ENCODE results near the gene ZNF423. TPM values are rescaled to one million over a fixed set of nuclear protein-coding genes. Genes with fewer than 3 reads are reported as not detected.

The ZNF423 gene
- total and polyA plus RNA-seq, 2 of the 13 experiments (the other 11 are each of a cell fraction or from before 2014, with no cell fraction given) = 0.07 to 0.31 TPM

GRCh38 chr16:49550666-49551065 lies 305.2 kb downstream of the ZNF423 start (continued):
- TF ChIP-seq POGK (CRISPR knock-in tag; conservative IDR thresholded peaks at IDR 0.05) = no peak
- TF ChIP-seq HDAC6 (IDR thresholded peaks at IDR 0.05; ENCODE audit: low read depth, low read length) = no peak
- no peak for TF ChIP-seq ZNF12 (CRISPR knock-in tag; IDR thresholded peaks at IDR 0.05)
- no peak for TF ChIP-seq ATF1 (CRISPR knock-in tag; IDR thresholded peaks at IDR 0.05)
- TF ChIP-seq ZBTB8A (CRISPR knock-in tag; IDR thresholded peaks at IDR 0.05; ENCODE audit: borderline replicate concordance, low read depth) = no peak
- TF ChIP-seq IKZF4 (CRISPR knock-in tag; IDR thresholded peaks at IDR 0.05; ENCODE audit: borderline replicate concordance, low read depth, not compliant biosample characterization) = no peak
- no peak for TF ChIP-seq CREBL2 (CRISPR knock-in tag; IDR thresholded peaks at IDR 0.05; ENCODE audit: borderline replicate concordance)
- TF ChIP-seq DR1 (CRISPR knock-in tag; IDR thresholded peaks at IDR 0.05) = no peak
- no peak for TF ChIP-seq PLRG1 (conservative IDR thresholded peaks at IDR 0.05)
- TF ChIP-seq TRAFD1 (CRISPR knock-in tag; IDR thresholded peaks at IDR 0.05; ENCODE audit: borderline replicate concordance) = no peak

GRCh38 chr16:49550140-49550539 lies 305.8 kb downstream of the ZNF423 start:
- TF ChIP-seq MNT (IDR thresholded peaks at IDR 0.05) = peak; percentile 87
- TF ChIP-seq KDM1A (CRISPR knock-in tag; IDR thresholded peaks at IDR 0.05) = no peak
- no peak for TF ChIP-seq POGK (CRISPR knock-in tag; conservative IDR thresholded peaks at IDR 0.05)
- TF ChIP-seq FOXJ3 (CRISPR knock-in tag; IDR thresholded peaks at IDR 0.05; ENCODE audit: borderline replicate concordance) = no peak
- no peak for TF ChIP-seq SP4 (CRISPR knock-in tag; IDR thresholded peaks at IDR 0.05)
- no peaks in the 10 kb centered on the region for H3K9me3 ChIP-seq (ENCODE audit: low read length)
- H3K4me2 ChIP-seq (ENCODE audit: low read depth, low read length) = no peak overlapping the region
- CTCF ChIA-PET (ENCODE audit: low intra/inter-chr PET ratio, low total read pairs) = no interaction called here
- 15% methylated on average over 5 of the region's 5 CpGs for WGBS (ENCODE audit: low lambda C conversion rate)
- no peak overlapping the region for H3K27ac ChIP-seq (ENCODE audit: extremely low read length, insufficient read depth, low read length)
- DNase-seq (ENCODE audit: low spot score) (no peak), FAIRE-seq (no peak), ATAC-seq (no peak)
- no peak overlapping the region for H2AFZ ChIP-seq (ENCODE audit: low read length)
- no peaks in the 10 kb centered on the region for H3K36me3 ChIP-seq (replicated peaks in 1 of 2; ENCODE audit: control insufficient read depth in 1 of 2, insufficient read depth in 2 of 2, low read length in 2 of 2)
- POLR2A ChIA-PET = no interaction called here
- no peak overlapping the region for H3K9ac ChIP-seq (ENCODE audit: insufficient read depth, low read depth, low read length)
- H3K4me1 ChIP-seq (ENCODE audit: insufficient read depth, low read length) = no peaks in the 10 kb centered on the region
- in situ Hi-C loops (cut with HindIII; ENCODE audit: extremely low pct_ligation_motif_present, low pct_unique_long_range_greater_than_20kb) = no loop called here
- intact Hi-C loops (cut with micrococcal nuclease; ENCODE audit: unreplicated experiment) = no loop called here
- no TSS peak for BruUV-seq (replicated peaks)
- no peaks in the 10 kb centered on the region for H3K79me2 ChIP-seq (ENCODE audit: insufficient read depth, low read length)
- H3K4me3 ChIP-seq (replicated peaks in 1 of 3; ENCODE audit: insufficient read depth in 1 of 3, low read depth in 2 of 3, low read length in 3 of 3) = no peak overlapping the region
- H4K20me1 ChIP-seq (ENCODE audit: insufficient read depth, low read length) = no peaks in the 10 kb centered on the region
- H3K27me3 ChIP-seq (ENCODE audit: control insufficient read depth in 1 of 2, insufficient read depth in 2 of 2, low read length in 2 of 2) = peaks cover 2 to 14% of the 10 kb centered on the region in 2 experiments; a peak in 2 of 5 replicates

Data from HepG2 (cell line).